Fibroblast of pulmonary artery (primary cell): ENCODE results near the gene GAPVD1.

Experiments
- DNase-seq: peaks from one replicate; pipeline ENCODE4 v3.0.0-alpha.2; 2010; ENCODE audit warnings: low read depth
- H3K4me3 ChIP-seq: replicated peaks from 2 replicates; pipeline ENCODE4 v1.5.1; 2011; ENCODE audit warnings: low read depth, mild to moderate bottlenecking, control low read depth, low read length, moderate library complexity
- CTCF ChIP-seq: IDR thresholded peaks from 2 replicates; pipeline ENCODE4 v1.5.1; 2011; ENCODE audit warnings: mild to moderate bottlenecking, control low read depth, low read length, inconsistent platforms; ENCODE audit errors: missing control alignments

Gene GAPVD1

GRCh38 chr9:125238127-125238914 is 23.3 kb upstream of the GAPVD1 start:
- no peak for TF ChIP-seq CTCF
- no peak for DNase-seq
- peak overlapping the region; percentile 98 for H3K4me3 ChIP-seq

- no peak for TF ChIP-seq CTCF
- no peak for DNase-seq
- H3K4me3 ChIP-seq, result peak overlapping the region; percentile 98
Measured at GRCh38 chr9:125238915-125239446, 22.6 kb upstream of the GAPVD1 start.

DNA sequence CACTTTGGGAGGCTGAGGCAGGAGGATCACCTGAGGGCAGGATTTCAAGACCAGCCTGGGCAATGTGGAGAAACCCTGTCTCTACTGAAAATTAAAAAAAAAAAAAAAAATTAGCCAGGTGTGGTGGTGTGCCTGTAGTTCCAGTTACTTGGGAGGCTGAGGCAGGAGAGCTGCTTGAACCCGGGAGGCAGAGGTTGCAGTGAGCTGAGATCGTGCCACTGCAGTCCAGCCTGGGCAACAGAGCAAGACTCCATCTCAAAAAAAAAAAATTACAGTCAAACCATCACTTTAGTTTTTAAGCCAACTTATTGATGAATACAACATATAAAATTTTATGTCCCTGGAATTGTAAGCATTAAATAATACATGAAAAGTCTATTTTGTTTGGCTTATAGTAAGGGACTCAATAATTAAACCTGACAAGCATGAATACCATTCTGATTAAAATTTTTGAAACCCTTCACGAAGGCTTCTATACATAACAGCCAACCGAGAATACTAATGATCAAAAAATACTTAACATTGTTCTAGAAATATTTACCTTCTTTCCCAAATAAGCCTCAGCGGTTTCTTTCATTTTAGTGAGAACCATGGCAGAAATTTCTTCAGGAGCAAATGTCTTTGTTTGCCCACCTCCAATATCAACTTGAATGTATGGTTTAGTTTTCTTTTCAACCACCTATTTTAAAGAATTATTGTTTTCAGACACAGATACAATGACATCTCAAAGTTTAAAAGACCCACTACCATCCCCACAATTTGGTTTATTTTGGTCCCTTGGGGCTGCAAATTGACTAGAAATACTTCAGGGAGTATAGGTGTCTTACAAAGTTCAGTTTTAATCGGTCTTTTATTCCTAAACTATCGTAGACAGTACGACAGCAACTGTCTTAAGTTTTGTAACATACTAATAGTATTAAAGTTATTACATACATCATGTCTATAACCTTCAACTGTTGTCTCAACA is 21.7 kb upstream of the GAPVD1 start:
- TF ChIP-seq CTCF, result no peak
- peak overlapping the region; percentile 98 for H3K4me3 ChIP-seq

GRCh38 chr9:125240649-125240999 is 21.0 kb upstream of the GAPVD1 start:
- peak; percentile 46 for DNase-seq
- TF ChIP-seq CTCF, result no peak
- peak overlapping the region; percentile 98 for H3K4me3 ChIP-seq

More for the DNA sequence above, 21.7 kb upstream of the GAPVD1 start:
- no peak for DNase-seq

DNA sequence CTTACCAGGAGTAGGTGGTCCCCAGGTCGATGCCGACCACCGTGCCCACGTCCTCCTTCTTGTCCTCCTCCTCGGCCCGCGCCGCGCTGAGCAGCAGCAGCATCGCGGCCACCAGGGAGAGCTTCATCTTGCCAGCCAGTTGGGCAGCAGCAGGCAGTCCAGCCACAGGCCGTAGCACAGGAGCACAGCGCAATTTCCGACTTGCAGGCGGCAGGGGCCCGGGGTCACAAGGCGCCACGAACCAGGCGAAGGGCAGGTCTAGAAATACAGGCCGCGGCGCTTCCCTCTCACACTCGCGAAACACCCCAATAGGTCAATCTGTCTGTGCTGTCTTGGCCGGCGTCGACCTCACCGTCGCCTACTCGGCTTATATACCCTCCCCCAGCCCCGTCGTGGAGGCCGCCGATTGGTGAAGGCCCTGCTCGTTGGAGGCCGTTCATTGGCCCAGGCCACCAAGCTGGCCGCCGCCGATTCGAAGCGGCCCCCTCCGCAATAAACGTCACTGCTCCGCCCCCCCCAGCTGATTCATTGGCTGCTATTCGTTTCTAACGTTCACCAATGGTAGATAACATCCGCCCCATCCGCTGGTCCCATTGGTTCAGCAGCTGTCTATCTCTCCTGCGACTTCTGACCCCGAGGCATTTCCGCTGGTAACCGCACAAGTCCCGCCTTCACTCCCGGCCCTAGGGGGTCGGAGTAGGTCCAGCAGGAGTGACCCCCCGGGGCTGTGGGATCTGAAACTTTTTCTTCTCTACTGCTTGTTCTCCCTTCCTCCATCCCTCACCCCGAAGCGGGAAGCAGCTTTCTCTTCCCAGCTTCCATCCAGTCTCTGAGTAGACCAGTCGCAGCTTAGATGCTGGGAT is 20.4 kb upstream of the GAPVD1 start, which contains the start of gene HSPA5:
Gene HSPA5 (minus strand): TSS at position 344 of the 863 bp plus-strand sequence. CDS start 217 bp downstream, at position 127.
- TF ChIP-seq CTCF, result peak; percentile 6
- H3K4me3 ChIP-seq, result peak within 1 kb of the TSS; percentile 98
- DNase-seq, result peak; percentile 100
